Neural progenitor cell (in vitro differentiated cells): ENCODE measurements around the gene RAB11B. TPM values are rescaled to one million over a fixed set of nuclear protein-coding genes. Genes with fewer than 3 reads are reported as not detected.

Experiments used
- DNase-seq: peaks from one replicate; pipeline ENCODE4 v3.0.0-alpha.2; 2016; ENCODE audit warnings: low spot score
- H2AFZ ChIP-seq: fragments of 200-600 bp; sonication (generic); replicated peaks from 2 replicates; pipeline ENCODE4 v1.6.1; 2016; ENCODE audit warnings: antibody characterized with exemption
- H3F3A ChIP-seq: fragments of 200-600 bp; sonication (generic); 2 replicates; pipeline ENCODE4 v1.6.1; 2016; ENCODE audit warnings: antibody characterized with exemption, low read depth
- H3K27ac ChIP-seq: fragments of 200-600 bp; sonication (generic); 2 replicates; pipeline ENCODE4 v1.5.1; 2016; ENCODE audit warnings: mild to moderate bottlenecking
- H3K27me3 ChIP-seq: fragments of 200-600 bp; sonication (generic); 2 replicates; pipeline ENCODE4 v1.6.1; 2016; ENCODE audit warnings: mild to moderate bottlenecking, moderate library complexity
- H3K36me3 ChIP-seq: fragments of 200-600 bp; sonication (generic); 2 replicates; pipeline ENCODE4 v1.5.1; 2016
- H3K4me1 ChIP-seq: fragments of 200-600 bp; sonication (generic); 2 replicates; pipeline ENCODE4 v1.6.1; 2016; ENCODE audit warnings: mixed run types
- H3K4me2 ChIP-seq: fragments of 200-600 bp; sonication (generic); 2 replicates; pipeline ENCODE4 v1.6.1; 2016
- H3K4me3 ChIP-seq: fragments of 200-600 bp; sonication (generic); 2 replicates; pipeline ENCODE4 v1.5.1; 2016
- H3K79me2 ChIP-seq: fragments of 200-600 bp; sonication (generic); 2 replicates; pipeline ENCODE4 v1.6.1; 2016; ENCODE audit warnings: low read depth
- H3K9ac ChIP-seq: fragments of 200-600 bp; sonication (generic); 2 replicates; pipeline ENCODE4 v1.6.1; 2016
- H3K9me3 ChIP-seq: fragments of 200-600 bp; sonication (generic); 2 replicates; pipeline ENCODE4 v1.5.1; 2016; ENCODE audit warnings: low read depth
- H4K20me1 ChIP-seq: fragments of 200-600 bp; sonication (generic); 2 replicates; pipeline ENCODE4 v1.6.1; 2016; ENCODE audit warnings: low read depth
- H3K27ac Mint-ChIP-seq: 3 replicates; pipeline ENCODE4 v1.8.0; 2021; ENCODE audit warnings: mixed read lengths
- H3K27me3 Mint-ChIP-seq: 2 replicates; pipeline ENCODE4 v1.8.0; 2022; ENCODE audit warnings: low read depth, mild to moderate bottlenecking, inconsistent platforms, moderate library complexity, mixed read lengths; ENCODE audit not compliant: insufficient read depth
- H3K36me3 Mint-ChIP-seq: 3 replicates; pipeline ENCODE4 v1.8.0; 2021; ENCODE audit warnings: mixed read lengths
- H3K4me1 Mint-ChIP-seq: 3 replicates; pipeline ENCODE4 v1.8.0; 2021; ENCODE audit warnings: mixed read lengths
- H3K4me3 Mint-ChIP-seq: 3 replicates; pipeline ENCODE4 v1.8.0; 2021; ENCODE audit warnings: mild to moderate bottlenecking, moderate library complexity, mixed read lengths
- H3K9me3 Mint-ChIP-seq: 3 replicates; pipeline ENCODE4 v1.8.0; 2020; ENCODE audit warnings: mixed read lengths
- EZH2 ChIP-seq: fragments of 200-600 bp; sonication (generic); IDR thresholded peaks from 2 replicates; pipeline ENCODE4 v1.6.1; 2017; ENCODE audit warnings: antibody characterized with exemption, mild to moderate bottlenecking, moderate library complexity
- EZH2phosphoT487 ChIP-seq: fragments of 200-600 bp; sonication (generic); IDR thresholded peaks from 2 replicates; pipeline ENCODE4 v1.6.1; 2017; ENCODE audit warnings: antibody characterized with exemption
- total RNA-seq: library from RNA; depleted of rRNA; stranded (reverse); fragments of >200 nt; gene quantifications from 2 replicates; pipeline ENCODE4 v1.2.3, GENCODE V29; 2015; ENCODE audit warnings: low replicate concordance
- TF ChIP-seq, protein P1 (sequence below): fragments of 200-600 bp; sonication (generic); IDR thresholded peaks from 2 replicates; pipeline ENCODE4 v1.5.1; 2017; ENCODE audit warnings: antibody characterized with exemption, mild to moderate bottlenecking

RAB11B gene
- total RNA-seq, 1 donor from 2014 or later, result 17.1 TPM

DNA sequence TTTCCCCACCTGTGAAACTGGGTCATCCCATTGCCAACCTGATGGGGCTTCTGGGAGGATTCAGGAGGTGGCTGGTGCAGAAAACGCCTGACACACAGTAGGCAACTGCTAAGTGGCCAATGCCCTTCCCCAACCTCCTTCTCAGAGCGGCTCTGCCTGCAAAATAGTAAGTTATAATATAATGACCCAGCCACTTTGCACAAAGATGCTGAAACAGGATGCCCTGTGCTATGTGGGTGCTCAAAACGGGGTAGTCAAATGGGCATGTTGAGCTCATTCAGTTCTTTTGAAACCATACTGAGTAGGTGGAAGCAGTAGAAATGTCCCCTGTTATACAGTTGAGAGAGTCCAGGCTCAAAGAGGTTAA is 23.5 kb downstream of the RAB11B start:
- TF ChIP-seq EZH2phosphoT487 (no peak), EZH2 (no peak)
- TF ChIP-seq, protein P1, sequence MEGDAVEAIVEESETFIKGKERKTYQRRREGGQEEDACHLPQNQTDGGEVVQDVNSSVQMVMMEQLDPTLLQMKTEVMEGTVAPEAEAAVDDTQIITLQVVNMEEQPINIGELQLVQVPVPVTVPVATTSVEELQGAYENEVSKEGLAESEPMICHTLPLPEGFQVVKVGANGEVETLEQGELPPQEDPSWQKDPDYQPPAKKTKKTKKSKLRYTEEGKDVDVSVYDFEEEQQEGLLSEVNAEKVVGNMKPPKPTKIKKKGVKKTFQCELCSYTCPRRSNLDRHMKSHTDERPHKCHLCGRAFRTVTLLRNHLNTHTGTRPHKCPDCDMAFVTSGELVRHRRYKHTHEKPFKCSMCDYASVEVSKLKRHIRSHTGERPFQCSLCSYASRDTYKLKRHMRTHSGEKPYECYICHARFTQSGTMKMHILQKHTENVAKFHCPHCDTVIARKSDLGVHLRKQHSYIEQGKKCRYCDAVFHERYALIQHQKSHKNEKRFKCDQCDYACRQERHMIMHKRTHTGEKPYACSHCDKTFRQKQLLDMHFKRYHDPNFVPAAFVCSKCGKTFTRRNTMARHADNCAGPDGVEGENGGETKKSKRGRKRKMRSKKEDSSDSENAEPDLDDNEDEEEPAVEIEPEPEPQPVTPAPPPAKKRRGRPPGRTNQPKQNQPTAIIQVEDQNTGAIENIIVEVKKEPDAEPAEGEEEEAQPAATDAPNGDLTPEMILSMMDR, result no peak
- Mint-ChIP-seq H3K36me3 (no peaks in the 10 kb centered on the region), H3K27ac (no peak overlapping the region)

DNA sequence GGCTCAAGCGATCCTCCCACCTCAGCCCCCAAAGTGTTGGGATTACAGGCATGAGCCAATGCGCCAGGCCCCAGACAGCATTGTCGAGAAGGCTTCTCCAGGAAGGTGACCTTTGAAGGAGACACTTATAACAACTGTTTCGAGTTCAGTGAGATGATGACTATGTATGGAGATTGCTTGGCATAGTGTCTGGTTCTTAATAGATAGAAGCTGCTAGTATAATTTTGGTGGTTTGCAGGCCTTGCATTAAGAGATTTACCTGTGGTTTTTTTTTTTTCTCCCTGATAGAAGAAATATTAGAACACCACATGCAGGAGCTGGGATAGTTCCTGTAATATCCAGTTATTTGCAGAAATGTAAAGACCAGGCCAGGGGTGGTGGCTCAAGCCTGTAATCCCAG is 26.6 kb downstream of the RAB11B start:
- Histone ChIP-seq H4K20me1 (no peaks in the 10 kb centered on the region), H3K36me3 (no peaks in the 10 kb centered on the region), H3K9ac (no peak overlapping the region), H3F3A (peaks cover 5% of the 10 kb centered on the region), H3K4me3 (no peak overlapping the region), H2AFZ (no peak overlapping the region), H3K4me2 (no peak overlapping the region), H3K27ac (no peak overlapping the region), H3K4me1 (peaks cover 5% of the 10 kb centered on the region), H3K79me2 (no peaks in the 10 kb centered on the region), H3K27me3 (peaks cover 4% of the 10 kb centered on the region), H3K9me3 (no peaks in the 10 kb centered on the region)
- H3K27ac Mint-ChIP-seq, result no peak overlapping the region
- H3K4me3 Mint-ChIP-seq, result no peak overlapping the region
- no peaks in the 10 kb centered on the region for H3K36me3 Mint-ChIP-seq
- no peaks in the 10 kb centered on the region for H3K9me3 Mint-ChIP-seq
- TF ChIP-seq, protein P1, result no peak
- TF ChIP-seq EZH2, result no peak
- no peak for TF ChIP-seq EZH2phosphoT487
- peaks cover 4% of the 10 kb centered on the region for H3K27me3 Mint-ChIP-seq
- peaks cover 6% of the 10 kb centered on the region for H3K4me1 Mint-ChIP-seq
- DNase-seq, result no peak

More for the DNA sequence above, 23.5 kb downstream of the RAB11B start:
- Histone ChIP-seq H3K9ac (no peak overlapping the region), H3K9me3 (no peaks in the 10 kb centered on the region), H3K4me1 (peaks cover 5% of the 10 kb centered on the region), H2AFZ (peak overlapping the region; percentile 82), H4K20me1 (no peaks in the 10 kb centered on the region), H3K27me3 (peaks cover 4% of the 10 kb centered on the region), H3K4me3 (peak overlapping the region; percentile 84), H3K79me2 (no peaks in the 10 kb centered on the region), H3K4me2 (peak overlapping the region; percentile 76), H3K36me3 (no peaks in the 10 kb centered on the region), H3K27ac (no peak overlapping the region), H3F3A (peaks cover 5% of the 10 kb centered on the region)
- Mint-ChIP-seq H3K27me3 (peaks cover 6% of the 10 kb centered on the region), H3K9me3 (no peaks in the 10 kb centered on the region), H3K4me1 (peaks cover 6% of the 10 kb centered on the region), H3K4me3 (peak overlapping the region; percentile 83)
- no peak for DNase-seq

DNA sequence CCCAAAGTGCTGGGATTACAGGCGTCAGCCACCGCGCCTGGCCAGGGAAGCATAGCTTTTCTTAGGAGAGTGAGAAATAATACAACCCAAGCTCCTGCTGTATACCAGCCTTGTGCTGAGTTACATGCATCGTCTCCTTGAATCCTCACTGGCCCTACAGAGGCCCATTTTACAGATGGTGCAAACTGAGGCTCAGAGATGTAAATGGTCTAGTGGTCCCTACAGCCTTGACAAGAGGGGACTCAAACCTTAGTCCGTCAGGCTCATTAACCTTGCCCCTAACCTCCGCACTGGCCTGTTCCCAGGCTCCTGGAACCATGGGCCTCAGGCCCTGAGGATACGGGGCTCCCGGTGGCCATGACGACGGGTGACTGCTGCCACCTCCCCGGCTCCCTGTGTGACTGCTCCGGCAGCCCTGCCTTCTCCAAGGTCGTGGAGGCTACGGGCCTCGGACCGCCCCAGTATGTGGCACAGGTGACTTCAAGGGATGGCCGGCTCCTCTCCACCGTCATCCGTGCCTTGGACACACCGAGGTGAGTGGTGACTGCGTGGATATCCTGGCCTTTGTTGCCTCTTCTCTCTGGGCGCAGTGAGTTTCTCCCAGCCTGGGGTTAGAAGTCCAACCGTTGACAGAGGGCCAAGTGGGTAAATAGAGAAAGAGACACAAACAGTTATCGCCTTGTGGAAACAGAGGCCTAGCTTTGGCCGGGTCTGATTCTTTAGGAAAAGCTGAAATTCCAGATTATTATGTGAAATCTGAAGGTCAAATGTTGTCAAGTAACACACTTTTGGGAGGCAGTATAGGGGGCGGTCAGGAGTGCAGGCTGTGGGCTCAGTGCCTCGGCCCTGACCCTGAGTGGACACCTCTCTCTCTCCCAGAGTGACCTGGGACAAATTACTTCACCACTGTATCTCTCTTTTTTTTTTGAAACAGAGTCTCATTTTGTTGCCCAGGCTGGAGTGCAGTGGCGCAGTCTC is 31.6 kb downstream of the RAB11B start:
- Histone ChIP-seq H3K27me3 (no peaks in the 10 kb centered on the region), H3K4me1 (no peaks in the 10 kb centered on the region), H3K4me3 (no peak overlapping the region), H3K36me3 (no peaks in the 10 kb centered on the region), H4K20me1 (no peaks in the 10 kb centered on the region), H3K9me3 (no peaks in the 10 kb centered on the region), H3K79me2 (no peaks in the 10 kb centered on the region), H3K4me2 (no peak overlapping the region), H3F3A (no peaks in the 10 kb centered on the region), H2AFZ (no peak overlapping the region), H3K9ac (no peak overlapping the region), H3K27ac (no peak overlapping the region)
- H3K27me3 Mint-ChIP-seq, result peaks cover 2% of the 10 kb centered on the region
- TF ChIP-seq EZH2phosphoT487 (no peak), EZH2 (no peak)
- TF ChIP-seq, protein P1, result no peak
- no peak overlapping the region for H3K4me3 Mint-ChIP-seq
- H3K27ac Mint-ChIP-seq, result no peak overlapping the region
- peaks cover 1% of the 10 kb centered on the region for H3K36me3 Mint-ChIP-seq
- no peaks in the 10 kb centered on the region for H3K9me3 Mint-ChIP-seq
- peaks cover 13% of the 10 kb centered on the region for H3K4me1 Mint-ChIP-seq
- no peak for DNase-seq
